GM19452 (cell line): ENCODE measurements around the gene TPBGL.

ENCODE experiments used
- ATAC-seq: cut with Tn5 transposase; IDR thresholded peaks from one replicate; pipeline ENCODE4 v1.9.1; 2021; ENCODE audit not compliant: unreplicated experiment

TPBGL gene

DNA sequence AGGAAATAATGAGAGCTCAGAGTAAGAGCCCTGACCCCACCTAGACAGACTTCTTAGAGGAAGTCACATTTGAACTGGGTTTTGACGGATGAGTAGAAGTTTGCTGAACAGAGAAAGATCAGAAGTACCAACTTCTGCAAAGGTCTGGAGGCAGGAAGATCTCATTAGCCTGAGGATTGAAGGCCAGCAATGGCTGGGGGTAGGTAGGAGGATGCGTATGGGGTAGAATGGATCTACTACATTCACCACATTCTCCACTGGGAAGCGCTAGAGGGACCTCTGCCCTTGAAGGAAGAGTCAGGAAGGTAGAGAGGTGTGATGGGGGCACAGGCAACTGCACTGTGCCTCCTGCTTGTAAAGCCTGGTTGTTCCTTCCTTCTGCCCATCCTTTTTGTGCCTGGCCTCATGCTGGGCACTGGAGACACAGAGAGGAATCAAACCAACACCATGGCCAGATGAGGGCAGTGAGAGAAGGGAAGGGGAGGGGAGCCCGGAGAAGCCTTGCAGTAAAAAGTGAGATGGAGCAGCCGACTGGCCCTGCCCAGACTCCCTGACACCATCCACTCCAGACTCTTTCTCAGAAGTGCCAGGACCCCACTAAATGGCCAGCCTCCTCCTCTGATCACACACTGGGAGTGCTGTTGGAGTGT lies 4.9 kb downstream of the TPBGL start:
- no peak for ATAC-seq

DNA sequence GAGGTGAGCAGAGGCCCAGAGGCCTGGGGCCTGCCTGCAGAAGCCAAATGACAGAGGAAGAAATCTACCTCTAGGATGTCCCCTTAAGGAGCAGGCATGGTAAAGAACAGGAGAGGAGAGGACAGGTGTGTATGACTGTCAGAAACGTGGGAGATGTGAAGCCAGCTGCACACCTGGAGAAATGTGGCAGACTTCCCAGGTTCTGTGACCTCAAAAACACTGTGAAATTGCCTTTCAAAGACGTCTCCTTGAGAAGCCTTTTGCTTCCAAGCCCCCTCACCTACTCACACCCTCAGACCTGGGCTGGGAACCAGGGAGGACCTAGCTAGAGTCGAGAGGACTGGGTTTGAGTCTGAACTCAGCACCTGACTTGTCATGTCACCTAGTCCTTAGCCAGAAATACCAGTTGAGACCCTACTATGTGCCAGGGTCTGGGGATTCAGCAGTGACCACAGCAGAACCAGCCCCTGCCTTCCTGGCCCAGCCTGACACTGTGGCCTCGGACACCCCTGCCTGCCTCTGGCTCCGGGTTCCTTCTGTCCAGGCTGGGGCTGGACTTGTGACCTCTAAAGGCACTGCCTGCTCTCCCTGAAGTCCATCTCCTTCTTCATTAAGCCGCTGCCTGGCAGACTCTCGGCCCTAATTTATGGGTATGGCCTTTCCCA lies 5.6 kb downstream of the TPBGL start:
- ATAC-seq: no peak

DNA sequence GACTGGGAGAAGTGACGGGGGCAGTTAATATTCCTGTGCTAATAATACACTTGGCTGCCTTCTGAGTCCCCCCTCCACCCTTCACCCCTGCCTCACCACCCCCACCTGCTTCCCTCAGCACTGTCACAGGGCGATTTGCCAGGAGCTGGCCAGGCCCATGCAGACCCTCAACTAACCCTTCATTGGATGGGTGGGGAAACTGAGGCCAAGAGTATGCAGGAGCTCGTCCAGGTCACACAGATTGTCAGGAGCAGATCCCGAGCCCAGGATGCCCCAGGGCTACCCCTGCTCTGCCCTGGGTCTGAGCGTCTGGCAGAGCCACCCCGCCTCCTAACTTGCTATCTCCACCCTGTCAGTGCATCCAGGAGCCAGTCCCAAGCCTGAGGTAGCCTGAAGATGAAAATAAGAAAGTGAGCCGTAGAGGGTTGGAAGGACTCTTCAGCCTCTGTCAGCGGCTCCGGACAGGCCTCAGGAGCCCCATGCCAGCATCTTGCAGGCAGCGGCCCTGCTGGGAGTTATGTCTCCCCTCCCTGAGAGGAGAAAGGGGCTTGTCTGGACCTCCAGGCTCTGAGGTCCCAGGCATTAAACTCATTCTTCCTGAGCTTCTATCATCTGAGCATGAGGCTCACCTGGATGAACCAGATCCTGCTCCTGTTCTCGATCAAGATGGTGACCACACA lies 6.2 kb downstream of the TPBGL start:
- no peak for ATAC-seq

DNA sequence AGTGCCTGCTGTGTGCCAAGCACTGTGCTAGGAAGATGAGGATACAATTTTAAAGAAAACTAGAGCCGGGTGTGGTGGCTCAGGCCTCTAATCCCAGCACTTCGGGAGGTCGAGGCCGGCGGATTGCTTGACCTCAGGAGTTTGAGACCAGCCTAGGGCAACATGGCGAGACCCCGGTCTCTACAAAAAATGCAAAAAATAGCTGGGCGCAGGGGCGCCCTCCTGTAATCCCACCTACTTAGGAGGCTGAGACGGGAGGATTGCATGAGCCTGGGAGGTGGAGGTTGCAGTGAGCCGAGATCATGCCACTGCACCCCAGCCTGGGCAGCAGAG lies 8.3 kb downstream of the TPBGL start:
- no peak for ATAC-seq

DNA sequence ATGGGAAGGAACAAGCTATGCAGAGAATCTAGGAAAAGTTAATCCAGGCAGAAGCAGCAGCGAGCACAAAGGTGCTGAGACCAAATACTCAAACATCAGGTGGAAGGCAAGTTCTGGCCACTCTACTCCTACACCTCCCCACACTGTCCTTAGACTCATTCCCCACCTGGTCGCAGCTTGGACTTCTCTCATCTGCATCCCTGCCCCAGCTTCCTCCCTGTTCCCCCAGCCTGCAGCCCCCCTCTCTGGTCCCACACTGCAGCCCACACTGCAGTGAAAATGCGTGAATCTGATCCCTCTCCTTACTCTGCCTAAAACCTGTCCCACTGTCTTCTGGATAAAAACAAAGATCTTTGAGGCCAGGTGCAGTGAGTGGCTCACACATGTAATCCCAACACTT lies 9.1 kb downstream of the TPBGL start:
- no peak for ATAC-seq

DNA sequence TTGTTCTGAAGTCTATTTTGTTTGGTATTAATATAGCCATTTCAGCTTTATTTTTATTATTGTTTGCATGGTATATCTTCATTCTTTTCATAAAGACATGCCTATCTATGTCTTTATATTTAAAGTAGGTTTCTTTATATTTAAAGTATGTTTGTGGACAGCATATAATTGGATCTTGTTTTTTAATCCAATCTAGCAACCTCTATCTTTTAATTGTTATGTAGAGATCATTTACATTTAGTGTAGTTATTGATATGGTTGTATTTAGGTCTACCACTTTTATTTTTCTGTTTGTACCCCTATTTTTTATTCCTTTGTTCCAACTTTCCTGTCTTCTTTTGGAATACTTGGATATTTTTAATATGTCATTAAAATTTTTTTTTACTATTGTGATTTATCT lies 13.8 kb downstream of the TPBGL start:
- no peak for ATAC-seq

DNA sequence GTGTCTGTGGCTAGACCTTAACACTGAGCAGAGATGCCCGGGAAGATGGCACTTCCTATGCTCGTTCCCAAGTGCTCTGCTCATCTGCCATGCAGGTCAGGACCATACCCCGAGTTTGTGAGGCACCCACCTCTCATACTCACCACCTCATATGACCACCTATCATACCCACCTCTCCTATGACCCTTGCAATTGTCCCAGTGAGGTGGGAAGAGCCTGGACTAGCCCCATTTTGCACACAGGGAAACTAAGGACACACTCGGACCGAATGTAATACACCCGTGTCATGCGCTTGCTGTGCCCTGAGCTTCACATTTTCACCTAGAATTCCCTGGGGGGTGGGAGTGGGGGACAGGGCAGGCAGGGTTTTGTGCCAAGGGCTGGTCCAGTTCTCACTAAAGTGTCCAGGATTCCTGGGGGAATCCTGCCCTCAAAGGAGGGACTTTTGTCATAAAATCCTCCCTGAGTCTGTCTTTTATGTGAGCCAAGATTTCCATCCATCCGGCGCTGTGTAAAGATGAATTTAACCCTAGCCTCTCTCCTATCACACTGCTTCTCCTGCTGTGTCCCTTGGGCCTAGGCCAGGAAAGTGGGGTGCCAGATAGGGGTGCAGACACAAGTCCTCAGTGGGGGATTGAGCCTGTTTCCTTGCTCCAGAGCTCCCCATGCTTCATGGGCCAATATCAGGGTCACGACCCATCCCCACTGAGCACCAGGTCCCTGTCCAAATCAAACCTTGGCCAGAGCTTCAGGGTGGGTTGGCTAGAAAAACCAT lies 20.0 kb downstream of the TPBGL start:
- ATAC-seq: no peak

DNA sequence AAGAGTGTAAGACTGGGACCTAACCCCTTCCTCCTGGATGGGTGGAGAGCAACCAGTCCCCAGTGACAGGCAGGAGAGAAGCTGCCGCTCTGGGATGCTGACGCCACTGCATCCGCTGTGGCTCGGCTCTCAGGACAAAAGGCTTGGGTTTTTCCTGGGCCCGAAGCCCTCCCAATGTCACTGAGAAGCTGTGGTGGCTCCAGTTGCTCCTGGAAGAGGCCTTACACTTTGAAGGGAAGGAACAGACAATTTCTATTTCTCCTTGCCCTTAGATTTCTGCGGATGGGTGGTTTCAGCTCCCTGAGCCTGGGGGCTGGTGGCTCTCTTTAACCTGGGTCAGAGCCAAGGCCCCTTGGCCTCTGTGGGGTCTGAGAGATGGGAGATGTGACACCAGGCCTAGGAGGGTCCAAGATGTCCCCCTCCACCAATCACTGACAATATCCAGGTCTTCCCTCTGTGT lies 21.4 kb downstream of the TPBGL start:
- ATAC-seq: no peak

DNA sequence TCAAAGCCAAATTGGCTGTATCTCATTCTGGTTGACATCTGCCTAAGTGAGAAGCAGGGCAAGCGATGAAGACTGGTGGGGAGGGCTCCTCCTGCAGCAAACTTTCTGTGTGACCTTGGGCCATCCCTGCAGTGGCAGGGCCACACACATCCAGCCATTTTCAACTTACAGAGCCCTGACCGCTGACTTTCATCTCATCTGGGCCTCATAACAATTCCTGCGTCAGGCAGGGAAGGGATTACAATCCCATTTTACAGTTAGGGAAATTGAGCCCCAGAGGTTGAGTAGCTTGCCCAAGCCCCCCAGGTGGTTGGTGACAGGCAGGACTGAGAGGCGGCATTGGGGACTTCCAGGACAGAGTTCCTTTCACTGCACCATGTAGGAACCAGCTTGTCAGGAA lies 21.9 kb downstream of the TPBGL start:
- no peak for ATAC-seq

DNA sequence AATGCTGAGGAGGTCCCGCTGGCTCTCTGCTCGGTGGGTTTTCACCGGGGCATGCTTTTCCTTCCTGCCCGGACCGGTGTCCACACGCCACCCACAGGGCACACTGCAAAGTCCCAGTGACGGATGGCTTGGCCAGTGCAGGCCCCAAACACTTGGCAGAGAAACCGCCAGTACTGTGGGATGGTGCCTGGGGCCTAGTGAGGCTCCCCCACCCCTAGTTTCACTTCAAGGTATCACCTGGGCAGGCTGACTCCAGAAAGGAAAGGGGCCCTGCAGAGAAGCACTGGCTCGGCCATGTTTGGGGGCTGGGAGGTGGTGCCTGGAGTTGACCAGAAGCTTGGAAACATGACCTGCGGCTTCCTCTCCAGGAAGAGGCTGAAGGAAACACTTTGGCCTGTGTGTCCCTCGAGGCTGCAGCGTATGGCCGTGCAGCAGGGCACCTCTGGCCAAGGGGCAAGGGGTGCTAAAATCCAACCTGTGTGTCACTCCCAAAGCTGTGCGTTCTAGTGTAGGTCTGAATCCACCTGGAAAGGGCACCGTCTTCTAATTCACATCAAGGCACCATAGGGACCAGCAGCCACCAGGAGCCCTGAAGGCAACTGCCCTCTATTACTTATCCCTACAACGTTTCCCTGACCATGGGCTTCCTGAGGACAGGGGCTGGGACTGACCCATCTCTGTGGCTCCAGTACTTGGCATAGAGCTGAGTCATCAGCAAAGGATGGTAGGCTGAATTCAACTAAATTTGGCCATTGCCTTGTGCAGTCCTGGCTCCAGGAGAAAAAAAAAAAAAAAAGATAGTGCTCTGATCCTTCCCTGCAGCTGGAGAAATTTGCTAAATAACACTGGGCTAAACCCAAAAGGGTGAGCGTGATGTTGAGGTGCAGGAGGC lies 22.6 kb downstream of the TPBGL start:
- no peak for ATAC-seq

DNA sequence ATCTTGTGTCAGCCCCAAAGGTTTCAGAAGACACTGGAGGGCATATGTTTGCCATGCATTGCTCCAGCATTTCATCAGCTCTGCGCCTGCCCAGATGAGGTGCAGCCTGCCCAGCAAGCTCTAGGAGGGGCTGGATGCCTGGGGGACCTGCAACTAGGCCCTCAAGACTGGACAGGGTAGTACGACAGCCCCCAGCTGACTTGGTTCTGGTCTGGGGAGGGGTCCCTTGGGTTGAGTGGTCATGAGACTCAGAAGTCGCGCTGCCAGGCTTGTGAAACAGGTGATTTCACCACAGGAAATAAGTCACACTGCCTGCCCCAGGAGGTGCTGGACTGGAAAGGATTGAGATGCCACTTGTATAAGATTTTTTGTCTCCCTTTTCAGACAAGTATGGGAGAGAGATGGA lies 23.4 kb downstream of the TPBGL start:
- ATAC-seq: no peak

DNA sequence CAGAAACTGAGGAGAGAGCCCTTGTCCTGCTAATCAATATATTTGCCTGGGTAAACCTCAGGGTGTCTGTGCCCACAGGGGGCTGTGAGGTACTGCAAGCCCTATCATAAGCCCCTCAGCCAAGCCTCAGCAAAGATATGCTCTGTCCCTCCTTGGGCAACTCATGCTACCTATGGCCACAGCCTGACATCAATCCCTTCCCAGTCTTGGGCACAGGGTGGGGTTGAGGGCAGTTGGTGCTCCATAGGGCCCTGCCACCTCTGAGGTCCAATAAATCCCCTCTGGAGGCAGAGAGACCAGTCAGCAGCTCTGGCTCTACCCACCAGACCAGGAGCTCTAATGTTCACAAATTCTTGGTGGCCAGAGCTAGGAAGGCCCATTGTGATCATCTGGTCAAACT lies 23.8 kb downstream of the TPBGL start:
- no peak for ATAC-seq

DNA sequence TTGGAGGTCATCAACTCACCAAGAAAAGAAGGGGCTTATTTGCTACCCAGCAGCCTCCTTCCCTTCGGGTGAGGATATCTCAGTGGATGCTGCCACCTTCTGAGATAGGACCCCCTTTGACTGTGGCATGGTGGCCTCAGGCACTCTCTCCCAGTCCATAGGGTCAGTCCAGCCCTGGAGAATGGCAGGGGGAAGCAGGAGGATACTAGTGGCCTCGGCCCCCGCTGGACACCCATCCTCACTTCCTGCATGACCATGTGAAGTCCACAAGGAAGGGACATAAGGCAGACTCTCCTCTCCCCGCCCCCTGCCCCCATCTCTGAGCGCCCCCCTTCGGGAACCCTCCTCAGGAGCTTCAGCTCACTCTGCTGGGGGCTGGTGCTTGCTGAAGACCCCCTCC lies 24.4 kb downstream of the TPBGL start:
- ATAC-seq: no peak

DNA sequence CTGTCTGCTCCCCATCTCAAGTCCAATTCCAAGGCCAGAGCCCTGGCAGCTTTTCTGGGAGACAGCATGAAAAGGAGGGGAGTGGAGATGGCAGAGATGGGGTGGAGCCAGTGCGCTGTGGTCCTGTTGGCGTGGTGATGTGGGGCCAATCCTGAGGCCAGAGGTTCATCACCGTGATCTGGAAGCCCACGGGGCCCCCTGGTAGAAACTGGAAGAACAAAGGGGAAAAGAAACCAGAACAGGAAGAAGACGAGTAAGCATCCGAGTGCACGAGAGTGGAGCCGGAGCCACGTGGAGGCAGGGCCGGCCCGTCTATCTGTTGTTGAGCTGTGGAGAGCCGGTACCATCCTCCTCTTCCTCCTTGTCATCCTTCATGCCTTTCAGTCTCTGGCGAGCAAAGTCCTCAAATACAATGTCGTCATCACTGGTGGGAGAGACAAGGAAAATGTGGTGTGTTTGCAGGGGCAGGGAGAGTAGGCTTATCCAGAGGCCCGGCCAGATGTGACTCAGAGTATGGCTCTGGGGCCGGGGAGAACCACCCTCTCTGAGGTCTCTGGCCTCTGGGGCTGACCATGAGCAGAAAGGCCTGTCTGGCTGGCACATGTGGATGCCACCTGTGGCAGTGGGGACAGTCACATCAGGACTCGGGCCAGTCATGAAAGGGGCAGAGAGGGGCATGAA lies 25.4 kb downstream of the TPBGL start:
- ATAC-seq: no peak

DNA sequence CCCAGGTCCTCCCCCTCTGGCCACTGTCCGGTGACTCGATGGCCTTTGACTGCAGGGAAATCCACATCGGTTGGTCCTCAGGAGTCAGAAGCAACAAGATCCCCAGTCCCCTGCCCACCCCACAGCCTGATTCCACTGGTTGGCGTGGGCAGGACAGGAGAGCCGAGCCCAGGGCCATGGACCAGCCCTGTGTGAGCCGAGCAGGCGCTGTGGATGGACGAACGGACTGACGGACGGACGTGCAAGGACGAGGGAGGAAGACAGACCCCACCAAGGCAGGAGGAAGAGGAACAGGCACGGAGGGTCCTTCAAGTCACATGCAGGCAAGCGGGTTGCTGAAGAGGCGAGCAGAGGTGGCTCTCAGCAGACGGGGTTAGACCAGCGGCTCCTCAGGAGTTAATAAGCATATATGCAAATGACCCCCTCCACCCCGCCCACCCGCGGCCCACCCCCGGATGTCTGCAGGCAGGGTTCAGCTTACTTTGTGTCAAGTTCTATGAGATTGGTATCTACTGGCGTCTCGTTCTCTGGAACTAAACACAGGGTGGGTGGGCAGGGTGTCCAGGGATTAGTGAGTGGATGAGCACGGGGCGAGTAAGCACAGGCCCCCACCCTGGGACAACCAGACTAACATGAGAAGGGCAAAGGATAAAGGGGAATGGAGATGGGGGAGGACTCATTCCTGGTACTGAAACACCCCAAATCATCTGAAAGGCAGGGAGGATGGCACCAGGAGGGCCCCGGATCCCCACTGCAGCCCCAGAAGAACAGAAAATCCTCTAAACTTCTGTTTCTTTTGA lies 26.8 kb downstream of the TPBGL start:
- no peak for ATAC-seq

DNA sequence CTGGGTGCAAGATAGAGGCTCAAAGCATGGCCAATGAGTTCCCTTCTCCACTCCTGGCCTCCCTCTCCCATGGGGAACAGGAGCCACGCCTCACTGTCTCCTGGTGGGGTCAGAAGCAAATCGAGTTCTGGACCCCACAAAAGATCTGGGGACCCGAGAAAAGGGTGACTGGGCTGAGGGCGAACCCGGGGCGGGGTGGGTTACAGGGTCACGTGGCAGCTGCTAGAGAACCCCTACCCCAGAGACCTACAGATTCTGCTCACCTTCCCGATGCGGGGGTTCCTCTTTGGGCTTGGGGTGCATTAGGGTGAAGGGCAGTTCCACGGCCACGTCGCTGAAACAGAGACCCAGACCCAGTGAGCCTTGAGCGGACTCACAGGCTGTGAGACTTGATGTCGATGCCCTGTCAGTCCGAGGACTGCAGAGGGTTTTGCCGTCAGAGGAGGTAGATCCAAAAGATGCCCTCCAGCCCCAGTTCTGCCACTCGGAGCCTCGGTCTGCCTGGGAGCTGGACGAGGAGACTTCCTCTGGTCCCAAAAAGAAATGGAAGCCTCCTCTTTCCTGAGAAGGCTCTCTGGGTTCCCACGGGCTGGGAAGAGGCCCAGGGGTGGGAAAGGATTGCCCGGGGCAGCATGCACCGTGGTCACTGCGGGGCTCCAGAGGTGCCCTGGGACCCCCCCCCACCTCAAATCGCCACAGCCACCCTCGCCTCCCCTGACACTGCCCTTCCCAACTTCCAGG lies 28.2 kb downstream of the TPBGL start:
- no peak for ATAC-seq

DNA sequence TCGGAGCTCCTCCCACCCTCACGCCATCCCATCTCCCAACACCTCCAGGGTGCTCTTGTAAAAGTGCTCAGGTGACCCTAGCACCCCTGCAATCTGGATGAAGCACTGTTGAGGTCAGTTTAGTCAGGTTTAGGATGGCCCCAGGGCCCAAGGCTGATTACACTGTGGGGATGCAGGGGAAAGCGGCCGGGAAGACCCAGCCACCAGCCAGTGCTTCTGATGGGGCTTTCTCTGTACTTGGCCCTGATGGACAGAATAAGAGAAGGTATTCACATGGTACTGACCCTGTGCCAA lies 28.7 kb downstream of the TPBGL start:
- no peak for ATAC-seq

DNA sequence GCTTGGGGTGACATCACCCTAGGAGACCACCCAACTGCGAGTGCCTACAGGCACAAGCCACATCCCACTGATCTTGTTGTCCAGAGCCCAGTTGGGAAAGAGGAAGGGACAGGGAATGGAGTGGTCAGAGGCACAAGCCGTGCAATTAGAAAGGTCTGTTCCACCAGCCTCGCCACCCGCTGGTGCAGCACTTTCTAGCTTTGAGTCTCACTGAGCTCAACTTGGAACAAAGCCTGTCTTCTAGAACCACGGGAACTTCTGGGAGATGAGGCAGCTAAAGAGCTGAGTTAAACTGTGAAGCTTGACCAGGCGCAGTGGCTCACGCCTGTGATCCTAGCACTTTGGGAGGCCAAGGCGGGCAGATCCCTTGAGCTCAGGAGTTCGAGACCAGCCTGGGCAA lies 29.3 kb downstream of the TPBGL start:
- no peak for ATAC-seq

DNA sequence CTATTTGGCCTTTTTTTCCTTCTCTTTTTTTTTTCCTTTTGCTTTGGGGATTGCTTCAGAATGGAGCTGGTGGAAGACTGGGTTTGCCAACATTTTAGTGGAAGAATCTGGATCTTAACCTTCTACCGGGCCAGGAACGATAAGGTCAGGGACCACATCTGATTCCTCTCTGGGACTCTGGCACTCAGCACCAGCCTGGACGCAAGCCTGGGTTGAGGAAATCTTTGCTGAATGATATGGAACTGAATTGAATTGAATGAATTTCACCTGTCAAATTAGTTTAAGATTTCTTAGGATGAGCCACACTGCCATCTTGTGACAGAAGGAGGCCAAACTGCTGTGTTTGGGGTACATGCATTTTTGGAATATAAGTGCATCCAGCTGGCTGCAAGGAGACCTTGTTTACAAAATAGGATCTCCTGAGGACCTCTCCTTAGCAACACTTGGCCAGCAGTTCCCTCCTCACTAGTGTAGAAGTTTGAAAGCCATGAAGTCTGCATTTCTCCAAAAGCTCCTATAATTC lies 30.4 kb downstream of the TPBGL start:
- ATAC-seq: no peak
